Activated CD8-positive, alpha-beta memory T cell treated with anti-CD3 and anti-CD28 coated beads for 4 hours (primary cell): ENCODE measurements around the gene GJA4.
"Not testable (repeated sequence)": the region's sequence is repeated elsewhere in the genome, so short reads cannot be mapped to it uniquely, and the experiment has no call there.

Source experiments
- DNase-seq, 2 donors: peaks; one replicate each; pipeline ENCODE4 v3.0.0-alpha.2; 2020; ENCODE audit warnings: low read depth in 2 of 2

The GJA4 gene

GRCh38 chr1:34790985-34791384 lies 1.8 kb upstream of the GJA4 start:
- DNase-seq = no peak

- DNase-seq = no peak
These were observed 375 bp upstream of the GJA4 start for GRCh38 chr1:34792424-34792823.

GRCh38 chr1:34794001-34794789 lies 1.4 kb downstream of the GJA4 start:
- DNase-seq = no peak

- no peak for DNase-seq
These were observed 2.0 kb downstream of the GJA4 start for GRCh38 chr1:34794790-34795180.

GRCh38 chr1:34795916-34796315 lies 3.1 kb downstream of the GJA4 start:
- no peak for DNase-seq

- DNase-seq = no peak
These were observed 4.2 kb downstream of the GJA4 start for GRCh38 chr1:34796990-34797389.

GRCh38 chr1:34800214-34800613 lies 7.4 kb downstream of the GJA4 start:
- DNase-seq = no peak

- DNase-seq = no peak
These were observed 11.0 kb downstream of the GJA4 start for GRCh38 chr1:34803770-34804169.

- no peak for DNase-seq
These were observed 13.6 kb downstream of the GJA4 start for GRCh38 chr1:34806396-34806795.

- no peak for DNase-seq
These were observed 15.4 kb downstream of the GJA4 start for GRCh38 chr1:34808051-34808810.

- DNase-seq = not testable (repeated sequence)
These were observed 18.0 kb downstream of the GJA4 start for GRCh38 chr1:34810781-34811180.

GRCh38 chr1:34816332-34816731 lies 23.5 kb downstream of the GJA4 start:
- DNase-seq = no peak

GRCh38 chr1:34816778-34817177 lies 24.0 kb downstream of the GJA4 start:
- no peak for DNase-seq

- DNase-seq = not testable (repeated sequence)
These were observed 26.1 kb downstream of the GJA4 start for GRCh38 chr1:34818862-34819261.

- no peak for DNase-seq
These were observed 29.4 kb downstream of the GJA4 start for GRCh38 chr1:34822202-34822601.

GRCh38 chr1:34824817-34825454 lies 32.1 kb downstream of the GJA4 start:
- no peak for DNase-seq

- no peak for DNase-seq
These were observed 32.8 kb downstream of the GJA4 start for GRCh38 chr1:34825455-34826091.

GRCh38 chr1:34827341-34827941 lies 34.6 kb downstream of the GJA4 start:
- no peak for DNase-seq

GRCh38 chr1:34828611-34829010 lies 35.8 kb downstream of the GJA4 start:
- no peak for DNase-seq

GRCh38 chr1:34829250-34829649 lies 36.5 kb downstream of the GJA4 start:
- DNase-seq = no peak

GRCh38 chr1:34831721-34832246 lies 39.0 kb downstream of the GJA4 start:
- no peak for DNase-seq

- DNase-seq = no peak
These were observed 40.9 kb downstream of the GJA4 start for GRCh38 chr1:34833711-34834110.
